Effector memory CD8-positive, alpha-beta T cell (primary cell): ENCODE measurements around the gene NR2F6.
A peak's percentile ranks its signal among the peaks of the same experiment; 100 is the strongest.

Experiments used
- ATAC-seq: fragments of 150-1000 bp; cut with Tn5 transposase; replicated peaks from 2 replicates; pipeline ENCODE4 v1.10.0; 2021; ENCODE audit warnings: mild to moderate bottlenecking, moderate library complexity
- DNase-seq, 3 experiments: peaks; one replicate each; pipeline ENCODE4 v3.0.0; 2021
- H3K27ac Mint-ChIP-seq, 2 donors: one replicate each; pipeline ENCODE4 v1.8.0; 2022; ENCODE audit warnings: mild to moderate bottlenecking in 2 of 2, mixed read lengths in 2 of 2, moderate library complexity in 2 of 2
- H3K27me3 Mint-ChIP-seq, 2 donors: one replicate each; pipeline ENCODE4 v1.8.0; 2022; ENCODE audit warnings: mixed read lengths in 2 of 2
- H3K36me3 Mint-ChIP-seq: one replicate; pipeline ENCODE4 v1.8.0; 2022; ENCODE audit warnings: mild to moderate bottlenecking, moderate library complexity, mixed read lengths; ENCODE audit not compliant: insufficient read depth
- H3K4me1 Mint-ChIP-seq, 2 donors: one replicate each; pipeline ENCODE4 v1.8.0; 2022; ENCODE audit warnings: low read depth in 2 of 2, mixed read lengths in 2 of 2
- H3K4me3 Mint-ChIP-seq, 2 donors: one replicate each; pipeline ENCODE4 v1.8.0; 2022; ENCODE audit warnings: mild to moderate bottlenecking in 2 of 2, mixed read lengths in 2 of 2, moderate library complexity in 2 of 2
- H3K9me3 Mint-ChIP-seq, 2 donors: one replicate each; pipeline ENCODE4 v1.8.0; 2022; ENCODE audit warnings: mixed read lengths in 2 of 2

Gene NR2F6

DNA sequence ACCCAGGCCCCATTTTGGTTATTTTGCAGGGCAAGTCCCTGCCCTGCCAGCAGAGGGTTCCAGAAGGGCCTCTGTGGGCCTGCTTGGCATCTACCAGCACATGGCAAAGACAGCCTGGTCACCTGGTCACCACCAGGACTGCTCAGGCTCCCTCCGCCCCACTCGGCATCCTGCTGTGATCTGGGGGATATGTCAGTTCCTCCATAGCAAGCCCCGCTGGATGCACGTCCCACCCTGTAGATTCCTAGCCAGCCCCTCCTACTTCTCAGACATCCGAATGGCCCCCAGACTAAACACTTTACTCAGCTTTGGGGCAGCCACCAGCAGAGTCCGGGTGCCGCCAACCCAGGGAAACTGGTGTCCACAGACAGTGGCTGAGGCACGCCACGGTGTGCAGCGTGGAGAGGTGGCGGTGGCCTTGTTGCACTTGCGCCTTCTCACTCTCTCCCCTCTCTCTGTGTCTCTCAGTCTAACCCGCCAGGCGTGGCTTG is 62.4 kb downstream of the NR2F6 start:
- peaks cover 32% of the 10 kb centered on the region in 2 donors for H3K4me1 Mint-ChIP-seq
- H3K36me3 Mint-ChIP-seq = peaks cover 65% of the 10 kb centered on the region
- peak overlapping the region; percentile 81 to 89 for H3K4me3 Mint-ChIP-seq
- ATAC-seq (peak; percentile 25), DNase-seq (peak in 2 of 3 experiments; percentile 19 to 21)
- no peaks in the 10 kb centered on the region for H3K27me3 Mint-ChIP-seq
- peak overlapping the region; percentile 92 to 93 for H3K27ac Mint-ChIP-seq
- H3K9me3 Mint-ChIP-seq = no peaks in the 10 kb centered on the region
